SK-N-SH (cell line): ENCODE data around the gene AHDC1. TPM values are rescaled to one million over a fixed set of nuclear protein-coding genes. Genes with fewer than 3 reads are reported as not detected.
"Not testable (repeated sequence)": the region's sequence is repeated elsewhere in the genome, so short reads cannot be mapped to it uniquely, and the experiment has no call there.

ENCODE experiments used
- CTCF ChIA-PET: fragments of 300-600, 350-600 bp; formaldehyde crosslinking; extraction: SDS; loops from one replicate; lab custom pipeline; 2021; lab: Yijun Ruan, JAX
- POLR2A ChIA-PET: fragments of 350-600 bp; sonication (Branson Sonifier 250); formaldehyde crosslinking; extraction: SDS; loops from one replicate; lab custom pipeline; 2020; ENCODE audit warnings: antibody characterized with exemption, inconsistent platforms; lab: Yijun Ruan, JAX
- DNase-seq: peaks from one replicate; pipeline ENCODE4 v3.0.0; 2012
- H2AFZ ChIP-seq: fragments of 200-600 bp; sonication (generic); 2 replicates; pipeline ENCODE4 v1.8.1; 2016; ENCODE audit warnings: antibody characterized with exemption, mild to moderate bottlenecking, low read depth
- H3F3A ChIP-seq: fragments of 200-600 bp; sonication (generic); replicated peaks from 2 replicates; pipeline ENCODE3; 2016; ENCODE audit warnings: antibody characterized with exemption, mild to moderate bottlenecking; ENCODE audit not compliant: insufficient read depth
- H3K27ac ChIP-seq, 2 experiments: fragments of 200-500 bp in 1 of 2; fragments of 200-600 bp in 1 of 2; sonication (Bioruptor generic) in 1 of 2; sonication (generic), shearing (Covaris generic) in 1 of 2; 2 replicates each; pipeline versions ENCODE4 v1.5.1 to v1.6.1; 2014 to 2016; ENCODE audit warnings: low read depth in 2 of 2, inconsistent platforms in 1 of 2, low read length in 1 of 2, mild to moderate bottlenecking in 1 of 2, mixed read lengths in 1 of 2
- H3K27me3 ChIP-seq: fragments of 200-600 bp; sonication (generic), shearing (Covaris generic); 2 replicates; pipeline ENCODE4 v1.6.1; 2016; ENCODE audit warnings: mixed run types; ENCODE audit not compliant: insufficient read depth
- H3K36me3 ChIP-seq, 2 experiments: fragments of 200-500 bp in 1 of 2; fragments of 200-600 bp in 1 of 2; sonication (Bioruptor generic) in 1 of 2; sonication (generic) in 1 of 2; replicated peaks in 1 of 2; 2 replicates each; pipeline versions ENCODE3 to v1.5.1; 2014 to 2016; ENCODE audit warnings: low read length in 1 of 2, mild to moderate bottlenecking in 1 of 2; ENCODE audit not compliant: insufficient read depth in 2 of 2, control insufficient read depth in 1 of 2
- H3K4me1 ChIP-seq, 2 experiments: fragments of 200-500 bp in 1 of 2; fragments of 200-600 bp in 1 of 2; sonication (Bioruptor generic) in 1 of 2; sonication (generic), shearing (Covaris generic) in 1 of 2; 2 replicates each; pipeline versions ENCODE4 v1.5.1 to v1.6.1; 2014 to 2016; ENCODE audit warnings: low read depth in 1 of 2, low read length in 1 of 2, mixed run types in 1 of 2; ENCODE audit not compliant: insufficient read depth in 2 of 2, control insufficient read depth in 1 of 2
- H3K4me2 ChIP-seq: fragments of 200-600 bp; sonication (generic), shearing (Covaris generic); 2 replicates; pipeline ENCODE4 v1.6.1; 2017; ENCODE audit warnings: mixed run types
- H3K4me3 ChIP-seq, 2 experiments: fragments of 200-500 bp in 1 of 2; fragments of 200-600 bp in 1 of 2; sonication (Bioruptor generic) in 1 of 2; sonication (generic), shearing (Covaris generic) in 1 of 2; 2 replicates each; pipeline versions ENCODE4 v1.5.1 to v1.8.1; 2014 to 2016; ENCODE audit warnings: low read depth in 2 of 2, inconsistent platforms in 1 of 2, low read length in 1 of 2, mild to moderate bottlenecking in 1 of 2, mixed read lengths in 1 of 2, moderate library complexity in 1 of 2
- H3K79me2 ChIP-seq: fragments of 200-600 bp; sonication (generic); 2 replicates; pipeline ENCODE4 v1.8.1; 2017; ENCODE audit warnings: mild to moderate bottlenecking; ENCODE audit not compliant: insufficient read depth
- H3K9ac ChIP-seq: fragments of 200-600 bp; sonication (generic); 2 replicates; pipeline ENCODE4 v1.6.1; 2017; ENCODE audit warnings: mixed run types
- H3K9me2 ChIP-seq: fragments of 200-600 bp; sonication (generic); 2 replicates; pipeline ENCODE4 v1.6.1; 2017; ENCODE audit warnings: mixed run types
- H3K9me3 ChIP-seq: fragments of 200-600 bp; sonication (generic); 2 replicates; pipeline ENCODE4 v1.6.1; 2017; ENCODE audit warnings: mixed run types, mild to moderate bottlenecking, moderate library complexity
- H4K20me1 ChIP-seq: fragments of 200-600 bp; sonication (generic); 2 replicates; pipeline ENCODE4 v1.6.1; 2017; ENCODE audit warnings: mild to moderate bottlenecking, mixed run types; ENCODE audit not compliant: insufficient read depth
- GABPA ChIP-seq: IDR thresholded peaks from 2 replicates; pipeline ENCODE4 v1.4.0; 2012; ENCODE audit warnings: low read depth, mild to moderate bottlenecking
- GATA2 ChIP-seq: sonication (generic); formaldehyde crosslinking; IDR thresholded peaks from 2 replicates; pipeline ENCODE4 v1.5.0; 2020; ENCODE audit warnings: mild to moderate bottlenecking, missing genetic modification reagents
- MEF2A ChIP-seq: IDR thresholded peaks from 2 replicates; pipeline ENCODE4 v1.4.0; 2012; ENCODE audit warnings: low read depth, borderline replicate concordance
- RCOR1 ChIP-seq: fragments of 150-350 bp; IDR thresholded peaks from 2 replicates; pipeline ENCODE4 v1.6.1; 2017; ENCODE audit warnings: antibody characterized with exemption, low read length
- RFX5 ChIP-seq: IDR thresholded peaks from 2 replicates; pipeline ENCODE4 v1.6.1; 2012; ENCODE audit warnings: mild to moderate bottlenecking, improper control_type of control experiment, low read length
- SIN3A ChIP-seq: IDR thresholded peaks from 2 replicates; pipeline ENCODE4 v1.6.1; 2012; ENCODE audit warnings: low read depth, mild to moderate bottlenecking, low read length, moderate library complexity, borderline replicate concordance
- TCF12 ChIP-seq: IDR thresholded peaks from 2 replicates; pipeline ENCODE4 v1.4.0; 2012
- YY1 ChIP-seq: IDR thresholded peaks from 2 replicates; pipeline ENCODE4 v1.4.0; 2012; ENCODE audit warnings: low read depth, mild to moderate bottlenecking
- WGBS: methylation state at CpG from one replicate; pipeline ENCODE4 v1.1.6; 2017; ENCODE audit warnings: low lambda C conversion rate; 5-methylcytosine and 5-hydroxymethylcytosine counted together
- polyA plus RNA-seq, 3 experiments: library from polyadenylated mRNA; depleted of rRNA; stranded (reverse); fragments of >200 nt; gene quantifications; 2 replicates each; pipeline ENCODE4 v1.2.3, GENCODE V29; 2012
- TF ChIP-seq, protein P1 (sequence below): IDR thresholded peaks from 2 replicates; pipeline ENCODE4 v1.4.0; 2012; ENCODE audit warnings: low read depth, borderline replicate concordance

Gene AHDC1
- polyA plus RNA-seq, 1 of the 3 experiments (the other 2 are of a cell fraction), result 8.5 TPM

DNA sequence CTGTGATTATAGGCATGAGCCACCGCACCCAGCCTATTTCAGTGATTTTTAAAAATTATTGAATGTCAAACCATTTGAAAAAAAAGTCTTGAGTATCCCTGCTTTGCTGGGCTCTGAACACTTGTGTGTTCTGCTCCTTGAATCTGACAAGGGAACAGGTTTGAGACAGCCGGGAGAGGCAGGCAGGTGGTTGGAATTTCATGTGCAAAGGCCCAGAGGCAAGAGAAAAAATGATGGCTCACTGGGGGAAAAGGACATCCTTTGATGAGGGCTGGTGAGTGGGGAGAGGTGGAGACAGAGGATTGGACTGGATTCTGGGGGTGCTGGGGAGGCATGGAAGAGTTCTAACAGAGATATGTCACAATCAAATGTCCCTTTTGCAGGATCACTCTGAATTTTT, 100.9 kb downstream of the AHDC1 start (continued):
- TF ChIP-seq, protein P1, sequence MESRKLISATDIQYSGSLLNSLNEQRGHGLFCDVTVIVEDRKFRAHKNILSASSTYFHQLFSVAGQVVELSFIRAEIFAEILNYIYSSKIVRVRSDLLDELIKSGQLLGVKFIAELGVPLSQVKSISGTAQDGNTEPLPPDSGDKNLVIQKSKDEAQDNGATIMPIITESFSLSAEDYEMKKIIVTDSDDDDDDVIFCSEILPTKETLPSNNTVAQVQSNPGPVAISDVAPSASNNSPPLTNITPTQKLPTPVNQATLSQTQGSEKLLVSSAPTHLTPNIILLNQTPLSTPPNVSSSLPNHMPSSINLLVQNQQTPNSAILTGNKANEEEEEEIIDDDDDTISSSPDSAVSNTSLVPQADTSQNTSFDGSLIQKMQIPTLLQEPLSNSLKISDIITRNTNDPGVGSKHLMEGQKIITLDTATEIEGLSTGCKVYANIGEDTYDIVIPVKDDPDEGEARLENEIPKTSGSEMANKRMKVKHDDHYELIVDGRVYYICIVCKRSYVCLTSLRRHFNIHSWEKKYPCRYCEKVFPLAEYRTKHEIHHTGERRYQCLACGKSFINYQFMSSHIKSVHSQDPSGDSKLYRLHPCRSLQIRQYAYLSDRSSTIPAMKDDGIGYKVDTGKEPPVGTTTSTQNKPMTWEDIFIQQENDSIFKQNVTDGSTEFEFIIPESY, result no peak
- TF ChIP-seq GATA2 (CRISPR knock-in tag) (no peak), TCF12 (no peak), YY1 (no peak)

- DNase-seq, H3K9me2 ChIP-seq, H3K9ac ChIP-seq, POLR2A ChIA-PET, H3K27ac ChIP-seq, H3K4me2 ChIP-seq, H3K27me3 ChIP-seq, H3K36me3 ChIP-seq, H3K4me3 ChIP-seq, H4K20me1 ChIP-seq, H3F3A ChIP-seq, H2AFZ ChIP-seq, H3K79me2 ChIP-seq, CTCF ChIA-PET, H3K9me3 ChIP-seq: not testable (repeated sequence)
- WGBS, result 98% methylated on average over 2 of the region's 2 CpGs
- H3K4me1 ChIP-seq, result peaks cover 0 to 14% of the 10 kb centered on the region in 2 experiments; a peak in 2 of 4 replicates
Observed at GRCh38 chr1:27501159-27501558, 102.8 kb downstream of the AHDC1 start.

DNA sequence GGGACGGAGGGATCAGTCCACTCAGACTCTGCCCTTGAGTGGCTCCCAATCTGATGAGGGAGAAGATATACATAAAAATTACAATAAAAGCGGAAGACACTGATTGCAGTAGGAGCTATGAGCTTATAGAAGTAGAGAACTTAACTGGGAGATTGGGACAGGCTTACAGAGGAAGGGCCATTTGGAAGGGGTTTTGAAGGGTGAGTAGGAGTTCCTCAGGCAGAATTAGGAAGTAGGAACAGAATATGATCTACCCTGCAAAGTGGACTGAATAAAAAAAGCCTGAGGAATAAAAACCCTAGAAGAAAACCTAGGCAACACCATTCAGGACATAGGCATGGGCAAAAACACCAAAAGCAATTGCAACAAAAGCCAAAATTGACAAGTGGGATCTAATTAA, 104.8 kb downstream of the AHDC1 start:
- H3K36me3 ChIP-seq, result no peaks in the 10 kb centered on the region
- no peak overlapping the region for H3K4me2 ChIP-seq
- peaks cover 0 to 3% of the 10 kb centered on the region in 2 experiments; a peak in 2 of 4 replicates for H3K4me1 ChIP-seq
- no peaks in the 10 kb centered on the region for H4K20me1 ChIP-seq
- no peaks in the 10 kb centered on the region for H3K79me2 ChIP-seq
- TF ChIP-seq RCOR1, result no peak
- no peak for TF ChIP-seq MEF2A
- TF ChIP-seq, protein P1, result no peak
- no peak for TF ChIP-seq SIN3A
- no peak for TF ChIP-seq RFX5
- no peak for TF ChIP-seq GABPA
- TF ChIP-seq, all 33 proteins: peak for 0
- H3K4me3 ChIP-seq, result no peak overlapping the region
- H3F3A ChIP-seq, result no peaks in the 10 kb centered on the region
- no peak for DNase-seq
- no peaks in the 10 kb centered on the region for H3K27me3 ChIP-seq
- no peaks in the 10 kb centered on the region for H3K9me2 ChIP-seq
- 98% methylated on average over 2 of the region's 2 CpGs for WGBS
- no peak overlapping the region for H3K27ac ChIP-seq
- ChIA-PET CTCF (no interaction called here), POLR2A (no interaction called here)
- no peak overlapping the region for H2AFZ ChIP-seq
- no peaks in the 10 kb centered on the region for H3K9me3 ChIP-seq
- no peak overlapping the region for H3K9ac ChIP-seq
